Peyer's patch (tissue), 4 donors: ENCODE results near the gene ARPC1B. TPM values are rescaled to one million over a fixed set of nuclear protein-coding genes. Genes with fewer than 3 reads are reported as not detected.
"Not testable (repeated sequence)": the region's sequence is repeated elsewhere in the genome, so short reads cannot be mapped to it uniquely, and the experiment has no call there.

Experiments used
- DNase-seq, 3 donors: peaks; one replicate each; pipeline ENCODE4 v3.0.0-alpha.2; 2017 to 2019
- H3K27ac ChIP-seq, 4 donors: fragments of 200-600 bp; sonication (generic); one replicate each; pipeline ENCODE4 v1.5.1; 2016 to 2019
- H3K27me3 ChIP-seq, 2 donors: fragments of 200-600 bp; sonication (generic); one replicate each; pipeline ENCODE4 v1.5.1; 2019
- H3K36me3 ChIP-seq, 3 donors: fragments of 200-600 bp; sonication (generic); one replicate each; pipeline ENCODE4 v1.5.1; 2016 to 2019
- H3K4me1 ChIP-seq, 4 donors: fragments of 200-600 bp; sonication (generic); one replicate each; pipeline ENCODE4 v1.5.1; 2016 to 2019
- H3K4me3 ChIP-seq, 4 donors: fragments of 200-600 bp; sonication (generic); 1 replicate in 3 of 4; 2 replicates in 1 of 4; pipeline ENCODE4 v1.5.1; 2016 to 2019; ENCODE audit warnings: mild to moderate bottlenecking in 1 of 4
- H3K9me3 ChIP-seq, 4 donors: fragments of 200-600 bp; sonication (generic); one replicate each; pipeline ENCODE4 v1.5.1; 2016 to 2019; ENCODE audit warnings: mild to moderate bottlenecking in 1 of 4
- POLR2A ChIP-seq, 2 donors: fragments of 450-650 bp; IDR thresholded peaks; one replicate each; pipeline ENCODE4 v1.5.1; 2017; ENCODE audit warnings: antibody characterized with exemption in 2 of 2, mild to moderate bottlenecking in 2 of 2, moderate library complexity in 2 of 2
- total RNA-seq, 4 donors: library from RNA; depleted of rRNA; stranded (reverse); fragments of >200 nt; gene quantifications; one replicate each; pipeline ENCODE4 v1.1.0, GENCODE V29; 2016
- TF ChIP-seq, protein P1 (sequence below), 6 experiments: fragments of 450-650 bp in 4 of 6; fragments of 200-600 bp in 2 of 6; sonication (generic) in 1 of 6; IDR thresholded peaks; one replicate each; pipeline ENCODE4 v1.5.1; 2017 to 2019; ENCODE audit warnings: antibody characterized with exemption in 6 of 6, mild to moderate bottlenecking in 3 of 6, moderate library complexity in 1 of 6

ARPC1B gene
- total RNA-seq, 4 donors from 2014 or later, result 228 to 386 (median 343) TPM

DNA sequence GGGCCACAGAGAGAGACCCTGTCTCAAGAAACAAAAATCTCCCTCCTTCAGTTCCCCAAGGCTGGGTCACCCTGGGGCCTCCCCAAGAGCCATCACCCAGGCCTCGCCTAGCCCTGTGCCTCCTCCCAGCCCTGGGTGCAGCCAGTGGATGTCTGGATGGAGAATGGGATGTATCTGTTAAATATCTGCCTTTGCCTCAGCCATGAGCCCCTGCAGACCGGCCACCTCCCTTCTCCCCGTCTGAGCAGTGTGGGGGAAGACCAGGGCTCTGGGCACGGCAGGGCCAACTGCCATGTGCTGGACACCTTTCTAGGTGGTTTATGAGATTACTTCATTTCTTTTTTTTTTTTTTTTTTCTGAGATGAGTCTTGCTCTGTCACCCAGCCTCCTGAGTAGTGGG lies 10.0 kb downstream of the ARPC1B start:
- Histone ChIP-seq H3K36me3 (peaks cover 0 to 57% (median 0%) of the 10 kb centered on the region in 3 donors), H3K27ac (peak overlapping the region in 1 of 4 donors; percentile 36), H3K4me1 (peaks cover 0 to 26% (median 23%) of the 10 kb centered on the region in 4 donors), H3K27me3 (no peaks in the 10 kb centered on the region), H3K9me3 (no peaks in the 10 kb centered on the region), H3K4me3 (no peak overlapping the region)
- no peak for DNase-seq
- no peak for TF ChIP-seq POLR2A (IDR thresholded peaks at IDR 0.05)
- TF ChIP-seq, protein P1, sequence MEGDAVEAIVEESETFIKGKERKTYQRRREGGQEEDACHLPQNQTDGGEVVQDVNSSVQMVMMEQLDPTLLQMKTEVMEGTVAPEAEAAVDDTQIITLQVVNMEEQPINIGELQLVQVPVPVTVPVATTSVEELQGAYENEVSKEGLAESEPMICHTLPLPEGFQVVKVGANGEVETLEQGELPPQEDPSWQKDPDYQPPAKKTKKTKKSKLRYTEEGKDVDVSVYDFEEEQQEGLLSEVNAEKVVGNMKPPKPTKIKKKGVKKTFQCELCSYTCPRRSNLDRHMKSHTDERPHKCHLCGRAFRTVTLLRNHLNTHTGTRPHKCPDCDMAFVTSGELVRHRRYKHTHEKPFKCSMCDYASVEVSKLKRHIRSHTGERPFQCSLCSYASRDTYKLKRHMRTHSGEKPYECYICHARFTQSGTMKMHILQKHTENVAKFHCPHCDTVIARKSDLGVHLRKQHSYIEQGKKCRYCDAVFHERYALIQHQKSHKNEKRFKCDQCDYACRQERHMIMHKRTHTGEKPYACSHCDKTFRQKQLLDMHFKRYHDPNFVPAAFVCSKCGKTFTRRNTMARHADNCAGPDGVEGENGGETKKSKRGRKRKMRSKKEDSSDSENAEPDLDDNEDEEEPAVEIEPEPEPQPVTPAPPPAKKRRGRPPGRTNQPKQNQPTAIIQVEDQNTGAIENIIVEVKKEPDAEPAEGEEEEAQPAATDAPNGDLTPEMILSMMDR (IDR thresholded peaks at IDR 0.05), result no peak

GRCh38 chr7:99385564-99385963 lies 11.0 kb downstream of the ARPC1B start:
- Histone ChIP-seq H3K4me3 (no peak overlapping the region), H3K4me1 (peaks cover 0 to 17% (median 16%) of the 10 kb centered on the region in 4 donors), H3K27ac (peak overlapping the region in 1 of 4 donors; percentile 25), H3K36me3 (peaks cover 0 to 67% (median 0%) of the 10 kb centered on the region in 3 donors), H3K9me3 (no peaks in the 10 kb centered on the region), H3K27me3 (no peaks in the 10 kb centered on the region)
- TF ChIP-seq POLR2A (IDR thresholded peaks at IDR 0.05), result no peak
- TF ChIP-seq, protein P1 (IDR thresholded peaks at IDR 0.05), result no peak
- DNase-seq, result no peak

- peaks cover 0 to 10% (median 8%) of the 10 kb centered on the region in 4 donors for H3K4me1 ChIP-seq
- H3K27me3 ChIP-seq, result no peaks in the 10 kb centered on the region
- DNase-seq, result no peak
- peaks cover 0 to 70% (median 0%) of the 10 kb centered on the region in 3 donors for H3K36me3 ChIP-seq
- TF ChIP-seq POLR2A (IDR thresholded peaks at IDR 0.05), result no peak
- TF ChIP-seq, protein P1 (IDR thresholded peaks at IDR 0.05), result peak in 3 of 6 experiments; percentile 10 to 34 (median 33)
- no peaks in the 10 kb centered on the region for H3K9me3 ChIP-seq
- H3K27ac ChIP-seq, result no peak overlapping the region
- H3K4me3 ChIP-seq, result no peak overlapping the region
Measured at GRCh38 chr7:99386584-99387238, 12.2 kb downstream of the ARPC1B start.

DNA sequence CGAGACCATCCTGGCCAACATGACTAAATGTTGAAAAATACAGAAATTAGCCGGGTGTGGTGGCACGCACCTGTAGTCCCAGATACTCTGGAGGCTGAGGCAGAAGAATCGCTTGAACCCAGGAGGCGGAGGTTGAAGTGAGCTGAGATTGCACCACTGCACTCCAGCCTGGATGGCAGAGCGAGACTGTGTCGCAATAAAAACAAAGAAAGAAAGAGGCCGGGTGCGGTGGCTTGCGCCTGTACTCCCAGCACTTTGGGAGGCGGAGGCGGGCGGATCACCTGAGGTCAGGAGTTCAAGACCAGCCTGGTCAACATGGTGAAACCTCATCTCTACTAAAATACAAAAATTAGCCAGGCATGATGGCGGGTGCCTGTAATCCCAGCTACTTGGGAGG lies 12.7 kb downstream of the ARPC1B start:
- Histone ChIP-seq H3K4me1 (peaks cover 0 to 11% (median 7%) of the 10 kb centered on the region in 4 donors), H3K36me3 (peaks cover 0 to 65% (median 0%) of the 10 kb centered on the region in 3 donors)
- H3K27me3 ChIP-seq, DNase-seq, H3K9me3 ChIP-seq, H3K27ac ChIP-seq, H3K4me3 ChIP-seq: not testable (repeated sequence)

- Histone ChIP-seq H3K27ac (no peak overlapping the region), H3K27me3 (no peaks in the 10 kb centered on the region), H3K9me3 (no peaks in the 10 kb centered on the region), H3K4me3 (no peak overlapping the region), H3K4me1 (peaks cover 0 to 18% (median 11%) of the 10 kb centered on the region in 4 donors), H3K36me3 (peaks cover 0 to 65% (median 0%) of the 10 kb centered on the region in 3 donors)
- DNase-seq, result no peak
- TF ChIP-seq, protein P1 (IDR thresholded peaks at IDR 0.05), result no peak
- no peak for TF ChIP-seq POLR2A (IDR thresholded peaks at IDR 0.05)
Measured at GRCh38 chr7:99387912-99388311, 13.4 kb downstream of the ARPC1B start.

DNA sequence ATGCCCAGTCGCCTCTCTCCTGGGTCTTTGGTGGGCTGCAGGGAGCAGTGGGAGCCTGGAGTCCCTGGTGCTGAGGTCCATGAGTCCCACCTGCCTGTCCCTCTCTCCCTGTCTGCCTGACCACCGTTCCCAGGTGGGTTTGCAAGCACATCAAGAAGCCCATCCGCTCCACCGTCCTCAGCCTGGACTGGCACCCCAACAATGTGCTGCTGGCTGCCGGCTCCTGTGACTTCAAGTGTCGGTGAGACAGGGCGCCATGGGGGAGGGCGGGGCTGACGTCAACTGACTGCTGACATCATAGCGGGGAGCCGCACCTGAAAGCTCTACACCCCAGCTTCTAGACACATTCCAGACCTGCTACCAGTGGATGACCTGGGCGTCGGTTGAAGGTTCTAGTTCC lies 15.2 kb downstream of the ARPC1B start:
- Histone ChIP-seq H3K27me3 (no peaks in the 10 kb centered on the region), H3K9me3 (no peaks in the 10 kb centered on the region), H3K4me3 (no peak overlapping the region), H3K36me3 (peaks cover 0 to 78% (median 0%) of the 10 kb centered on the region in 3 donors), H3K27ac (no peak overlapping the region), H3K4me1 (peaks cover 0 to 27% (median 15%) of the 10 kb centered on the region in 4 donors)
- TF ChIP-seq POLR2A (IDR thresholded peaks at IDR 0.05), result no peak
- TF ChIP-seq, protein P1 (IDR thresholded peaks at IDR 0.05), result no peak
- no peak for DNase-seq
